Hepatocyte (in vitro differentiated cells): ENCODE results near the gene PHEX. TPM values are rescaled to one million over a fixed set of nuclear protein-coding genes. Genes with fewer than 3 reads are reported as not detected.

ENCODE experiments used
- DNase-seq: peaks from one replicate; pipeline ENCODE4 v3.0.0-alpha.2; 2016; ENCODE audit warnings: low spot score
- H2AFZ ChIP-seq: fragments of 200-600 bp; sonication (generic); 2 replicates; pipeline ENCODE4 v1.6.0; 2016; ENCODE audit warnings: antibody characterized with exemption, mild to moderate bottlenecking
- H3K27ac ChIP-seq: fragments of 200-600 bp; sonication (generic); 2 replicates; pipeline ENCODE4 v1.5.1; 2016; ENCODE audit warnings: mild to moderate bottlenecking
- H3K27me3 ChIP-seq: fragments of 200-600 bp; sonication (generic); 2 replicates; pipeline ENCODE4 v1.6.1; 2016
- H3K36me3 ChIP-seq: fragments of 200-600 bp; sonication (generic); replicated peaks from 2 replicates; pipeline ENCODE4 v1.5.1; 2016; ENCODE audit warnings: low read depth; ENCODE audit not compliant: insufficient read depth
- H3K4me1 ChIP-seq: fragments of 200-600 bp; sonication (generic); 2 replicates; pipeline ENCODE4 v1.5.1; 2016; ENCODE audit warnings: mild to moderate bottlenecking, moderate library complexity; ENCODE audit not compliant: insufficient read depth
- H3K4me2 ChIP-seq: fragments of 200-600 bp; sonication (generic); 2 replicates; pipeline ENCODE4 v1.6.0; 2016
- H3K4me3 ChIP-seq: fragments of 200-600 bp; sonication (generic); 2 replicates; pipeline ENCODE4 v1.5.1; 2016; ENCODE audit warnings: mild to moderate bottlenecking
- H3K79me2 ChIP-seq: fragments of 200-600 bp; sonication (generic); 2 replicates; pipeline ENCODE4 v1.6.0; 2017; ENCODE audit warnings: mild to moderate bottlenecking
- H3K9me2 ChIP-seq: fragments of 200-600 bp; sonication (generic); replicated peaks from 2 replicates; pipeline ENCODE4 v1.6.0; 2017; ENCODE audit warnings: mild to moderate bottlenecking; ENCODE audit not compliant: insufficient read depth
- H3K9me3 ChIP-seq: fragments of 200-600 bp; sonication (generic); 2 replicates; pipeline ENCODE4 v1.5.1; 2016; ENCODE audit warnings: low read depth, mild to moderate bottlenecking
- H4K20me1 ChIP-seq: fragments of 200-600 bp; sonication (generic); 2 replicates; pipeline ENCODE4 v1.6.0; 2016; ENCODE audit warnings: mild to moderate bottlenecking; ENCODE audit not compliant: insufficient read depth, poor library complexity, severe bottlenecking
- CTCF ChIP-seq: fragments of 200-600 bp; sonication (generic); IDR thresholded peaks from 2 replicates; pipeline ENCODE4 v1.5.1; 2016; ENCODE audit warnings: antibody characterized with exemption, mild to moderate bottlenecking; ENCODE audit not compliant: poor library complexity
- EZH2 ChIP-seq: fragments of 200-600 bp; sonication (generic); IDR thresholded peaks from 2 replicates; pipeline ENCODE4 v1.6.1; 2016; ENCODE audit warnings: antibody characterized with exemption, mild to moderate bottlenecking, borderline replicate concordance
- EZH2phosphoT487 ChIP-seq: fragments of 200-600 bp; sonication (generic); IDR thresholded peaks from one replicate; pipeline ENCODE4 v1.6.1; 2018; ENCODE audit warnings: antibody characterized with exemption, mild to moderate bottlenecking, low read depth, moderate library complexity; ENCODE audit not compliant: unreplicated experiment, severe bottlenecking
- WGBS: methylation state at CpG from one replicate; pipeline ENCODE4 v1.1.6; 2016; ENCODE audit warnings: low lambda C conversion rate; ENCODE audit errors: missing lambda C conversion rate; 5-methylcytosine and 5-hydroxymethylcytosine counted together
- polyA plus RNA-seq: library from polyadenylated mRNA; unstranded; fragments of >200 nt; fragmentation: Nextera tagmentation; extraction: Ambion mirVana; gene quantifications from 2 replicates; pipeline ENCODE4 v1.2.1, GENCODE V29; 2016
- total RNA-seq: library from RNA; depleted of rRNA; stranded (reverse); fragments of >200 nt; gene quantifications from 2 replicates; pipeline ENCODE4 v1.2.3, GENCODE V29; 2014

The PHEX gene
- total and polyA plus RNA-seq, 2 experiments from 2014 or later = 0.05 to 0.27 TPM

GRCh38 chrX:22268706-22269105, 236.6 kb downstream of the PHEX start:
- no peaks in the 10 kb centered on the region for H3K4me1 ChIP-seq
- 67% methylated on average over 6 of the region's 6 CpGs for WGBS

GRCh38 chrX:22272613-22273012, 240.5 kb downstream of the PHEX start, which contains the start of gene CBLL2:
Gene CBLL2, plus strand, starts transcription at chrX:22272913. Its CDS starts 79 bp downstream, at chrX:22272992.
- no peak within 1 kb of the TSS for H3K27ac ChIP-seq
- H2AFZ ChIP-seq = no peak within 1 kb of the TSS
- no peak within 1 kb of the TSS for H3K4me3 ChIP-seq
- no peak within 1 kb of the TSS for H3K4me2 ChIP-seq
- H3K4me1 ChIP-seq = no peaks in the 10 kb centered on the region
- no peaks in the 10 kb centered on the region for H3K9me2 ChIP-seq
- no peaks in the 10 kb centered on the region for H3K36me3 ChIP-seq
- no peaks in the 10 kb centered on the region for H4K20me1 ChIP-seq
- DNase-seq = no peak
- H3K27me3 ChIP-seq = no peaks in the 10 kb centered on the region
- TF ChIP-seq CTCF = no peak
- no peak for TF ChIP-seq EZH2phosphoT487
- no peak for TF ChIP-seq EZH2
- H3K9me3 ChIP-seq = no peaks in the 10 kb centered on the region
- H3K79me2 ChIP-seq = no peaks in the 10 kb centered on the region
- 80% methylated on average over 13 of the region's 13 CpGs for WGBS

More at GRCh38 chrX:22268706-22269105, 236.6 kb downstream of the PHEX start:
- Histone ChIP-seq H3K27ac (no peak overlapping the region), H3K9me3 (no peaks in the 10 kb centered on the region), H4K20me1 (no peaks in the 10 kb centered on the region), H3K27me3 (no peaks in the 10 kb centered on the region), H3K79me2 (no peaks in the 10 kb centered on the region), H3K36me3 (no peaks in the 10 kb centered on the region), H2AFZ (no peak overlapping the region), H3K4me2 (no peak overlapping the region), H3K4me3 (no peak overlapping the region), H3K9me2 (no peaks in the 10 kb centered on the region)
- no peak for DNase-seq
- TF ChIP-seq EZH2phosphoT487 = no peak

- Histone ChIP-seq H3K4me3 (no peak overlapping the region), H3K27ac (no peak overlapping the region), H3K79me2 (no peaks in the 10 kb centered on the region), H3K27me3 (no peaks in the 10 kb centered on the region), H3K4me2 (no peak overlapping the region), H3K36me3 (no peaks in the 10 kb centered on the region), H3K9me2 (no peaks in the 10 kb centered on the region), H2AFZ (no peak overlapping the region), H3K9me3 (no peaks in the 10 kb centered on the region), H4K20me1 (no peaks in the 10 kb centered on the region), H3K4me1 (no peaks in the 10 kb centered on the region)
- 85% methylated on average over 15 of the region's 15 CpGs for WGBS
- no peak for DNase-seq
- no peak for TF ChIP-seq CTCF
- TF ChIP-seq EZH2phosphoT487 = no peak
- TF ChIP-seq EZH2 = no peak
Measured at GRCh38 chrX:22273714-22274317, 241.7 kb downstream of the PHEX start.

- WGBS = 72% methylated on average over 6 of the region's 6 CpGs
- TF ChIP-seq EZH2 (no peak), CTCF (no peak), EZH2phosphoT487 (no peak)
- no peak for DNase-seq
Measured at GRCh38 chrX:22276781-22277180, 244.7 kb downstream of the PHEX start.

More at GRCh38 chrX:22276781-22277180, 244.7 kb downstream of the PHEX start:
- H2AFZ ChIP-seq = no peak overlapping the region
- no peaks in the 10 kb centered on the region for H3K79me2 ChIP-seq
- no peaks in the 10 kb centered on the region for H3K27me3 ChIP-seq
- H3K9me3 ChIP-seq = no peaks in the 10 kb centered on the region
- H3K4me3 ChIP-seq = no peak overlapping the region
- no peaks in the 10 kb centered on the region for H3K4me1 ChIP-seq
- no peak overlapping the region for H3K27ac ChIP-seq
- no peak overlapping the region for H3K4me2 ChIP-seq
- no peaks in the 10 kb centered on the region for H4K20me1 ChIP-seq
- no peaks in the 10 kb centered on the region for H3K36me3 ChIP-seq
- no peaks in the 10 kb centered on the region for H3K9me2 ChIP-seq
